ENCODE data around the gene KCNJ12. TPM values are rescaled to one million over a fixed set of nuclear protein-coding genes. Genes with fewer than 3 reads are reported as not detected.
A peak's percentile ranks its signal among the peaks of the same experiment; 100 is the strongest.
"Not testable (repeated sequence)": the region's sequence is repeated elsewhere in the genome, so short reads cannot be mapped to it uniquely, and the experiment has no call there.

KCNJ12 gene
- total RNA-seq, 1 donor from 2014 or later, result 1.7 TPM

GRCh38 chr17:21417921-21418320, 41.8 kb downstream of the KCNJ12 start:
- no peak for DNase-seq (ENCODE audit: low spot score)
- ATAC-seq, result no peak

- no peak for DNase-seq (ENCODE audit: low spot score)
- ATAC-seq, result no peak
Measured at GRCh38 chr17:21418446-21419298, 42.5 kb downstream of the KCNJ12 start.

GRCh38 chr17:21419299-21420239, 43.4 kb downstream of the KCNJ12 start:
- ATAC-seq, result no peak
- no peak for DNase-seq (ENCODE audit: low spot score)

GRCh38 chr17:21420503-21421090, 44.4 kb downstream of the KCNJ12 start:
- not testable (repeated sequence) for DNase-seq (ENCODE audit: low spot score); ATAC-seq

- not testable (repeated sequence) for ATAC-seq; DNase-seq (ENCODE audit: low spot score)
Measured at GRCh38 chr17:21421421-21422310, 45.5 kb downstream of the KCNJ12 start.

GRCh38 chr17:21422311-21423189, 46.4 kb downstream of the KCNJ12 start:
- ATAC-seq; DNase-seq (ENCODE audit: low spot score): not testable (repeated sequence)

- peak; percentile 26 for ATAC-seq
- DNase-seq (ENCODE audit: low spot score), result not testable (repeated sequence)
Measured at GRCh38 chr17:21423190-21423493, 47.0 kb downstream of the KCNJ12 start.

GRCh38 chr17:21424697-21425096, 48.5 kb downstream of the KCNJ12 start:
- DNase-seq (ENCODE audit: low spot score); ATAC-seq: not testable (repeated sequence)

GRCh38 chr17:21425321-21425720, 49.2 kb downstream of the KCNJ12 start:
- no peak for DNase-seq (ENCODE audit: low spot score)

GRCh38 chr17:21425736-21426135, 49.6 kb downstream of the KCNJ12 start:
- DNase-seq (ENCODE audit: low spot score), result no peak
- no peak for ATAC-seq

More at GRCh38 chr17:21425321-21425720, 49.2 kb downstream of the KCNJ12 start:
- no peak for ATAC-seq

GRCh38 chr17:21426246-21426645, 50.1 kb downstream of the KCNJ12 start:
- ATAC-seq; DNase-seq (ENCODE audit: low spot score): not testable (repeated sequence)

- ATAC-seq; DNase-seq (ENCODE audit: low spot score): not testable (repeated sequence)
Measured at GRCh38 chr17:21426876-21427275, 50.7 kb downstream of the KCNJ12 start.

GRCh38 chr17:21427727-21428126, 51.6 kb downstream of the KCNJ12 start:
- ATAC-seq; DNase-seq (ENCODE audit: low spot score): not testable (repeated sequence)

GRCh38 chr17:21428752-21429424, 52.7 kb downstream of the KCNJ12 start:
- not testable (repeated sequence) for ATAC-seq

GRCh38 chr17:21429921-21430628, 53.9 kb downstream of the KCNJ12 start:
- ATAC-seq; DNase-seq (ENCODE audit: low spot score): not testable (repeated sequence)

More at GRCh38 chr17:21428752-21429424, 52.7 kb downstream of the KCNJ12 start:
- not testable (repeated sequence) for DNase-seq (ENCODE audit: low spot score)

- DNase-seq (ENCODE audit: low spot score); ATAC-seq: not testable (repeated sequence)
Measured at GRCh38 chr17:21433971-21434370, 57.8 kb downstream of the KCNJ12 start.

GRCh38 chr17:21434976-21435375, 58.8 kb downstream of the KCNJ12 start:
- ATAC-seq; DNase-seq (ENCODE audit: low spot score): not testable (repeated sequence)

GRCh38 chr17:21436481-21436880, 60.3 kb downstream of the KCNJ12 start:
- ATAC-seq; DNase-seq (ENCODE audit: low spot score): not testable (repeated sequence)
